Spinal cord (tissue), 10 donors: ENCODE measurements around the gene NRBF2. TPM values are rescaled to one million over a fixed set of nuclear protein-coding genes. Genes with fewer than 3 reads are reported as not detected.
A peak's percentile ranks its signal among the peaks of the same experiment; 100 is the strongest.
"Not testable (repeated sequence)": the region's sequence is repeated elsewhere in the genome, so short reads cannot be mapped to it uniquely, and the experiment has no call there.

ENCODE experiments used
- DNase-seq, 6 donors: peaks; one replicate each; pipeline versions ENCODE4 v3.0.0 to v3.0.0-alpha.2; 2013 to 2015; ENCODE audit warnings: low spot score in 6 of 6, low read depth in 4 of 6
- H3K27ac ChIP-seq: one replicate; pipeline ENCODE4 v1.5.1; 2013; ENCODE audit warnings: low read depth, low read length, control low read depth
- H3K27me3 ChIP-seq: one replicate; pipeline ENCODE4 v1.6.1; 2013; ENCODE audit warnings: low read length; ENCODE audit not compliant: control insufficient read depth, insufficient read depth
- H3K36me3 ChIP-seq: one replicate; pipeline ENCODE4 v1.6.1; 2013; ENCODE audit warnings: low read length; ENCODE audit not compliant: control insufficient read depth, insufficient read depth
- H3K4me1 ChIP-seq: one replicate; pipeline ENCODE4 v1.6.1; 2013; ENCODE audit warnings: low read length; ENCODE audit not compliant: control insufficient read depth, insufficient read depth
- H3K4me3 ChIP-seq: one replicate; pipeline ENCODE4 v1.5.1; 2013; ENCODE audit warnings: low read depth, low read length, control low read depth
- H3K9me3 ChIP-seq: one replicate; pipeline ENCODE4 v1.6.1; 2013; ENCODE audit warnings: low read length; ENCODE audit not compliant: control insufficient read depth, insufficient read depth
- WGBS: methylation state at CpG from one replicate; pipeline ENCODE4 v1.1.5; 2013; ENCODE audit warnings: missing lambda C conversion rate; ENCODE audit not compliant: insufficient coverage; 5-methylcytosine and 5-hydroxymethylcytosine counted together
- polyA plus RNA-seq, 2 donors: library from polyadenylated mRNA; unstranded; fragments of 120-200 nt; gene quantifications; one replicate each; pipeline ENCODE4 v1.2.1, GENCODE V29; 2013; ENCODE audit not compliant: insufficient read length in 2 of 2
- total RNA-seq, 2 donors: library from RNA; depleted of rRNA in 1 of 2; stranded (reverse); fragments of 120-200 nt in 1 of 2; fragments of >200 nt in 1 of 2; gene quantifications; one replicate each; pipeline versions ENCODE4 v1.2.3 to v1.2.4, GENCODE V29; 2013 to 2014
- donor health status: healthy.

The NRBF2 gene
- total and polyA plus RNA-seq, 4 donors = 17.8 to 21.0 (median 20.3) TPM

DNA sequence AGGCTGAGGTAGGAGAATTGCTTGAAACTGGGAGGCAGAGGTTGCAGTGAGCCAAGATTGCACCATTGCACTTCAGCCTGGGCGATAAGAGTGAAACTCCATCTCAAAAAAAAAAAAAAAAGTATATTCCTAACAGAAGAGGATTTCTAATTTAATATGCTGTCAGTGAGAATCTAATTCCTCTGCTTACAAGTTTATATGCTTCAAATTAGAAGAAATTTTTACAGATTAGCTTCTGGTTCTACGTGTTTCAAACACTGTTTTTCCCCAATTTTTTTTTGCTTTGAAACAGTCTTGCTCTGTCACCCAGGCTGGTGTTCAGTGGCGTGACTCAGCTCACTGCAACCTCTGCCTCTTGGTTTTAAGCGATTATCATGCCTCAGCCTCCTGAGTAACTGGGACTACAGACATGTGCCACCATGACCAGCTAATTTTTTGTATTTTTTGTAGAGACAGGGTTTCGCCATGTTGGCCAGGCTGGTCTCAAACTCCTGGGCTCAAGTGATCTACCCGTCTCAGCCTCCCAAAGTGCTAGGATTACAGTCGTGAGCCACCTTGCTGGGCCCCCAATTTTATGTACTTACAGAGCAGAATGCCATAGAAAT lies 30.7 kb upstream of the NRBF2 start:
- WGBS = 92% methylated on average over 5 of the region's 7 CpGs
- H3K27me3 ChIP-seq, H3K4me3 ChIP-seq, DNase-seq, H3K36me3 ChIP-seq, H3K4me1 ChIP-seq, H3K27ac ChIP-seq, H3K9me3 ChIP-seq: not testable (repeated sequence)

DNA sequence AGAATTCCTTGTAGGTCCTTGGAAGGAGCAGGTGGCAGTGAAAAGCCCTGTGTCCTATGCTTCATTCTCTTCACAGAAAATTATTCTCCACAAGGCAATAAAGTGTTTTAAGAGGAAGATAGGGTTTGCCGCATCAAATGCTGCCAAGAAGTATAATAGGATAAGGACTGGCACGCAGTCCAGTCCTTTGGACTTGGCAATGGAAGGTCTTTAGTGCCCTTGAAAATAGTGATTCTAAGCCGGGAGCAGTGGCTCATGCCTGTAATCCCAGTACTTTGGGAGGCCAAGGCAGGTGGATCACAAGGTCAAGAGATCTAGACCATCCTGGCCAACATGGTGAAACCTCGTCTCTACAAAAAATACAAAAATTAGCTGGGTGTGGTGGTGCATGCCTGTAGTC lies 29.9 kb upstream of the NRBF2 start:
- H3K27me3 ChIP-seq, H3K36me3 ChIP-seq, H3K9me3 ChIP-seq, DNase-seq, H3K4me3 ChIP-seq, H3K4me1 ChIP-seq, H3K27ac ChIP-seq: not testable (repeated sequence)
- WGBS = 89% methylated on average over 3 of the region's 4 CpGs

DNA sequence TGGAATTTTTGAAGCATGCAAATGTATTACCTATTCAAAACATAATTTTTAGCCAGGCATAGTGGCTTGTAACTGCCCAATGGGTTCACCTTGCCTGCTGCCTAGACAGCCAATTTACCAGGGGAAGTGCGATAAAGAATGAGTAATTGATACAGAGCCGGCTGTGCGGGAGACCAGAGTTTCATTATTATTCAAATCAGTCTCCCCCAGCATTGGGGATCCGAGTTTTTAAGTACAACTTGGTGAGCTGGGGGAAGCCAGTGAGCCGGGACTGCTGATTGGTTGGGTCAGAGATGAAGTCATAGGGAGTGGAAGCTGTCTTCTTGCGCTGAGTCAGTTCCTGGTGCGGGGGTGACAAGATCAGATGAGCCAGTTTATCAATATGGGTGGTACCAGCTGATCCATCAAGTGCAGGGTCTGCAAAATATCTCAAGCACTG lies 29.1 kb upstream of the NRBF2 start:
- DNase-seq = no peak
- Histone ChIP-seq H3K36me3 (no peaks in the 10 kb centered on the region), H3K27ac (no peak overlapping the region), H3K9me3 (no peaks in the 10 kb centered on the region), H3K4me1 (peaks cover 8% of the 10 kb centered on the region), H3K27me3 (no peaks in the 10 kb centered on the region), H3K4me3 (no peak overlapping the region)
- 91% methylated on average over 3 of the region's 7 CpGs for WGBS

DNA sequence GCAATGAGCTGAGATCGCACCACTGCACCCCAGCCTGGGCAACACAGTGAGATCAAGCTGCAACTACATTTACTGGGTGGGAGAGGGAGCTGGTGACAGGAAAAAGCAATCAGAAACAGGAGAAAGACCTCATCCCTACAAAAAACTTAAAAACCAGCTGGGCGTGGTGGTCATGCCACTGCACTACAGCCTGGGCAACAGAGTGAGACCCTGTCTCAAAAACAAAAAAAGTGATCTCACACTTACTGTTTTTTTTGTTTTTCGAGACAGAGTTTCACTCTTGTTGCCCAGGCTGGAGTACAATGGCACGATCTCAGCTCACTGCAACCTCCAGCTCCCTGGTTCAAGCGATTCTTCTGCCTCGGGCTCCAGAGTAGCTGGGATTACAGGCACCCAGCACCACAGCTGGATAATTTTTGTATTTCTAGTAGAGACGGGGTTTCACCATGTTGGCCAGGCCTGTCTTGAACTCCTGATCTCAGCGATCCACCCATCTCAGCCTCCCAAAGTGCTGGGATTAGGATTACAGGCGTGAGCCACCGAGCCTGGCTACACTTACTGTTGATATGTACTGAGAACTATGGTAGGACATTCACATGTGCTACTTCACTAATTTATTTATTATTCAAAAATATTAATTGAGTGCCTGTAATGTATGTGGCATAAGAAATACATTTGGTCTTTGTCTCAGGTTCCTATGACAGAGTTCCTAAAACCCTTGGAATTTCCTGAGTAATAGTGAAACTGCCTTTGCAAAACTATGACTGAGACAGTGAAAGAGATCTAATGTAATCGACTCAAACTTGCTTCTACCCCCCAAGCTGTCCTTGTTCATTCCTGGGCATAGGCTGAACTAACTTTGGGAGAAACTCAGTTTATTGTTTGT lies 27.7 kb upstream of the NRBF2 start:
- H3K4me3 ChIP-seq = no peak overlapping the region
- no peak for DNase-seq
- H3K27me3 ChIP-seq = no peaks in the 10 kb centered on the region
- 92% methylated on average over 4 of the region's 11 CpGs for WGBS
- H3K9me3 ChIP-seq = no peaks in the 10 kb centered on the region
- H3K36me3 ChIP-seq = no peaks in the 10 kb centered on the region
- H3K4me1 ChIP-seq = peaks cover 8% of the 10 kb centered on the region
- peak overlapping the region; percentile 16 for H3K27ac ChIP-seq

DNA sequence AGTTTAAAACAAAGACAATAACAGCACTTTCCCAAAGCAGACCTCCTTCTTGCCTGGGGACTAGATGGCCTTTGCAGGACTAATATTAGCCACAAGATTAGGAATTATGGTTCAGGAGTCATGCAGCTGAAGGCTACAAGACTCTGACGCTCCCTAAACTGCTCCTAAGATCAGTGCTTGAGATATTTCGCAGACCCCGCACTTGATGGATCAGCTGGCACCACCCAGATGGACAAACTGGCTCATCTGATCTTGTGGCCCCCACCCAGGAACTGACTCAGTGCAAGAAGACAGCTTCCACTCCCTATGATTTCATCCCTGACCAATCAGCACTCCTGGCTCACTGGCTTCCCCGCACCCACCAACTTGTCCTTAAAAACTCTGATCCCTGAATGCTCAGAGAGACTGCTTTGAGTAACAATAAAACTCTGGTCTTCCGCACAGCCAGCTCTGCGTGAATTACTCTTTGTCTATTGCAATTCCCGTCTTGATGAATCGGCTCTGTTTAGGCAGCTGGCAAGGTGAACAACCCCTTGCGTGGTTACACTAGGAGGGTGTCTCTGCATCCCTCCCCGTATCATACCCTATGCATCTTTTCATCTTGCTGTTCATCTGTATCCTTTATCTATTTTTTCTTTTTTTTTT lies 26.9 kb upstream of the NRBF2 start:
- Histone ChIP-seq H3K27me3 (no peaks in the 10 kb centered on the region), H3K9me3 (no peaks in the 10 kb centered on the region), H3K36me3 (no peaks in the 10 kb centered on the region), H3K4me3 (no peak overlapping the region), H3K27ac (no peak overlapping the region), H3K4me1 (peaks cover 8% of the 10 kb centered on the region)
- DNase-seq = peak in 2 of 6 donors; percentile 21 to 53
- 17% methylated on average over 10 of the region's 10 CpGs for WGBS

DNA sequence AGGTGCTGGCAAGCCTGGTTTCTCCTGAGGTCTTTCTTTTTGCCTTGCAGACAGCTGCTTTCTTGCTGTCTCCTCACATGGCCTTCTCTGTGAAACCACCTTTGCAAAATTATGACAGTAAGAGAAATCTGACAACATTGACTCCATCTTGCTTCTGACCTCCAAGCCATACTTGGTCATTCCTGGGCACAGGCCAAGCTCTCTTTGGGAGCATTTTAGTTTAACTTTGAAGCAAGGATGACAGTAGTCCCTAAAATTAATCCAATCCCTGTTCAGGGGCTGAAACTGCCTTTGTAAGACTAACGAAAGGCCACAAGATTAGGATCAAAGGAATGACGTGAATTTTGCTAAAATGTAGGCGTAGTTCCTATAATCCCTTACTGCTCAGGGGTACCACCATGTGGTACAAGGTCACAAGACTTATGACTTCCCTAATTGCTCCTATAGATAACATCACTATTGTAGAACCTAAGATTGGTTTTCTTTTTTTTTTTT lies 25.1 kb upstream of the NRBF2 start:
- WGBS = 50% methylated on average over 2 of the region's 3 CpGs
- Histone ChIP-seq H3K27me3 (no peaks in the 10 kb centered on the region), H3K9me3 (no peaks in the 10 kb centered on the region), H3K4me1 (peaks cover 8% of the 10 kb centered on the region), H3K4me3 (no peak overlapping the region), H3K36me3 (no peaks in the 10 kb centered on the region), H3K27ac (no peak overlapping the region)
- DNase-seq = no peak

DNA sequence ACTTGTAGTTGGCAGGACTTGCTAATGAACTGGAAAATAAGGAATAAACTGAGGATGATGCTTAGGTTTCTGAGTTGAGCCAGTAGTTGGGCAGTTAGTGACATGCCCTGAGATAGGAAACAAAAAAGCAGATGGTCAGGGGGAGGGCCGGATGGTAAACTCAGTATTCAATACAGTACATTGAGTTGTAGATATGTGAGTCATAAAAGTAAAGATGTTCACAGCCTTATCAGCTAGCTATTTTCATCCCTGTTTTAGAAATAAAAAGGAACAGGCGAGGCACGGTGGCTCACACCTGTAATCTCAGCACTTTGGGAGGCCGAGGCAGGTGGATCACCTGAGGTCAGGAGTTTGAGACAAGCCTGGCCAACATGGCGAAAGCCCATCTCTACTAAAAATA lies 22.2 kb upstream of the NRBF2 start:
- 82% methylated on average over 4 of the region's 5 CpGs for WGBS
- H3K4me3 ChIP-seq = no peak overlapping the region
- H3K9me3 ChIP-seq = no peaks in the 10 kb centered on the region
- no peak overlapping the region for H3K27ac ChIP-seq
- peaks cover 16% of the 10 kb centered on the region for H3K4me1 ChIP-seq
- no peaks in the 10 kb centered on the region for H3K27me3 ChIP-seq
- H3K36me3 ChIP-seq = no peaks in the 10 kb centered on the region
- no peak for DNase-seq

DNA sequence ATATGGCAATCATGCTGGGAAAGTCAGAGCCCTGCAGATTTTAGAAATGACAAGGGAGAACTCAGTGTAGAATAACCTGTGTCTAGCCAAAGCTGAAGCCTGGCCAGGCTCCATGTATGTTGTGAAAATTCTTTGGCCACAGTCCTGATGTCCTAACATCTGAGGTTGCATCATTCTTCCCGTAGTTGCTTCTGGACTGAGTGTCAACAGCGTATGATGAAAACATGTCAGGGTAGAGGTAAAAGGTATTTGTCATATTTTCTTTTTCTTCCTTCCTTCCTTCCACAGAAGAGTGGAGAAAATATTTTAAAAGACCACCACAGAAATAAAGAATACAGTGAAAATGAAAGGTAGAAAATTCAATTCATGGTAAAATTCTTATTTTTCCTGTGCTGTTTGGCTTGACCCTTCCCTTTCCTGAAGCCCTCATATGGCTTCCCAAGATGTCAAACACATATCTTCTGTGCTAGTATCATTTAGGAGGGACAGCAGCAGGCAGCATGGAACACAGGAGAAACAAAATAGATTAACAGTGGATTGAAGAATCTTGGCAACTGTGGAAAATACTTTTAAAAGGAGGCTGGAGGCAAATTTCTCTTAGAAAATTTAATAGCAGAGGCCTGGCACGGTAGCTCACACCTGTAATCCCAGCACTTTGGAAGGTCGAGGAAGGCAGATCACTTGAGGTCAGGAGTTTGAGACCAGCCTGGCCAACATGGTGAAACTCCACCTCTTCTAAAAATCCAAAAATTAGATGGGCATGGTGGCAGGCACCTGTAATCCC lies 18.9 kb upstream of the NRBF2 start:
- 56% methylated on average over 2 of the region's 4 CpGs for WGBS
- H3K4me3 ChIP-seq = no peak overlapping the region
- DNase-seq = peak in 1 of 6 donors; percentile 21
- no peaks in the 10 kb centered on the region for H3K9me3 ChIP-seq
- no peak overlapping the region for H3K27ac ChIP-seq
- H3K27me3 ChIP-seq = no peaks in the 10 kb centered on the region
- H3K36me3 ChIP-seq = no peaks in the 10 kb centered on the region
- peaks cover 8% of the 10 kb centered on the region for H3K4me1 ChIP-seq

DNA sequence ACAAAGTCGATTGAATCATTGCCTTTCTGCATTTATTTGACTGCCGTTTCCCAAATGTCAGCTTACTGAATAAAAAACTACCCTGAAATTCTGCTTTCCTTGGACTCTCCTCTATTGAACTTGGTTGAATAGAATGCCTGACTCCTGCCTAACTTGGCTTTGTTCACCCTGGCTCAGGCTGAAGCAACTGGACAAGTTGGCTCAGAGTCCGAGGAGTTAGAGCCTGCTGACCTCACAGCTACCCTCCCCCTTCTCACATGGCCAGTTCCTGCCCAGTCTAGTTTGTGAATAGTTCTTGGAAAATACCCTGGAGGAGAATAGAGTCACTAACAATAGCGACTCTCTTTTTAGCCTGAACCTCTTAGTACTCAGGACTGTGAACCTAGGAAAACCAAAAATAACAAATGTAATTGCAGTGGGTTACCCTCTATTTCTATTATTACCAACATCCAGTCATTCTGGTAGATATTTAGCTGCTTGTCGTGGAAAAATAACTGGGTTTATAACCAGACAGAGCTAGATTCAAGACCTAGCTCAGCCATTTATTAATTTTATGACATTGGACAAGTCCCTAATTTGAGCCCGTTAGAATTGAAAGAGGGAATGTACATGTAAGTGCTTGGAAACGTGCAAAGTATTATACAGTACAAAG lies 17.3 kb upstream of the NRBF2 start:
- no peaks in the 10 kb centered on the region for H3K9me3 ChIP-seq
- H3K4me3 ChIP-seq = no peak overlapping the region
- no peaks in the 10 kb centered on the region for H3K27me3 ChIP-seq
- 29% methylated on average over 1 of the region's 7 CpGs for WGBS
- peak; percentile 70 to 94 (median 79) for DNase-seq
- no peaks in the 10 kb centered on the region for H3K36me3 ChIP-seq
- H3K4me1 ChIP-seq = peaks cover 8% of the 10 kb centered on the region
- peak overlapping the region; percentile 80 for H3K27ac ChIP-seq
